Measurements from ENCODE around the gene VANGL1.

DNA sequence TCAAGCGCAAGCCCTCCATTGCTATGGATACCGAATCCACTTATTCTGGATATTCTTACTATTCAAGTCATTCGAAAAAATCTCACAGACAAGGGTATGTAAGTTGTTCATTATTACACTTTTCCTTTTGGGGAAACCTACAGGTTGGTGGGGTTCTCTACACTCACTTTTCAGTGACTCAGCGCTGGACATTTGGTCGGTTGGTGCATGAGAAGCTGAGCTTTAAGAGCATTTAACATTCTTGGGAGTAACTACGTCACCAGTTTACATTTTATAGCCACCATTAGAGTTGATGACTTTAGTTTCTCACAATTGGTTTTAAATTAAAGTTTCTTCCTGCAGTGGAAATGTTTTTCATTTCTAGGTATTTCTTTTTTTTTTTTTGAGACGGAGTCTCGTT, 9.6 kb downstream of the VANGL1 start:
- TF ChIP-seq EZH2 (IDR thresholded peaks at IDR 0.05): no peak
- TF ChIP-seq, protein P1, sequence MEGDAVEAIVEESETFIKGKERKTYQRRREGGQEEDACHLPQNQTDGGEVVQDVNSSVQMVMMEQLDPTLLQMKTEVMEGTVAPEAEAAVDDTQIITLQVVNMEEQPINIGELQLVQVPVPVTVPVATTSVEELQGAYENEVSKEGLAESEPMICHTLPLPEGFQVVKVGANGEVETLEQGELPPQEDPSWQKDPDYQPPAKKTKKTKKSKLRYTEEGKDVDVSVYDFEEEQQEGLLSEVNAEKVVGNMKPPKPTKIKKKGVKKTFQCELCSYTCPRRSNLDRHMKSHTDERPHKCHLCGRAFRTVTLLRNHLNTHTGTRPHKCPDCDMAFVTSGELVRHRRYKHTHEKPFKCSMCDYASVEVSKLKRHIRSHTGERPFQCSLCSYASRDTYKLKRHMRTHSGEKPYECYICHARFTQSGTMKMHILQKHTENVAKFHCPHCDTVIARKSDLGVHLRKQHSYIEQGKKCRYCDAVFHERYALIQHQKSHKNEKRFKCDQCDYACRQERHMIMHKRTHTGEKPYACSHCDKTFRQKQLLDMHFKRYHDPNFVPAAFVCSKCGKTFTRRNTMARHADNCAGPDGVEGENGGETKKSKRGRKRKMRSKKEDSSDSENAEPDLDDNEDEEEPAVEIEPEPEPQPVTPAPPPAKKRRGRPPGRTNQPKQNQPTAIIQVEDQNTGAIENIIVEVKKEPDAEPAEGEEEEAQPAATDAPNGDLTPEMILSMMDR (IDR thresholded peaks at IDR 0.05): no peak

All from neural progenitor cell (in vitro differentiated cells).